H4 (cell line): ENCODE measurements around the gene CD164L2. TPM values are rescaled to one million over a fixed set of nuclear protein-coding genes. Genes with fewer than 3 reads are reported as not detected.

Source experiments
- DNase-seq: peaks from one replicate; pipeline ENCODE4 v3.0.0-alpha.2; 2015; ENCODE audit warnings: low spot score
- total RNA-seq: library from RNA; depleted of rRNA; stranded (reverse); fragments of >200 nt; shearing (Covaris generic); gene quantifications from 2 replicates; pipeline ENCODE4 v1.2.3, GENCODE V29; 2014

Gene CD164L2
- total RNA-seq, 1 experiment from 2014 or later = not detected

DNA sequence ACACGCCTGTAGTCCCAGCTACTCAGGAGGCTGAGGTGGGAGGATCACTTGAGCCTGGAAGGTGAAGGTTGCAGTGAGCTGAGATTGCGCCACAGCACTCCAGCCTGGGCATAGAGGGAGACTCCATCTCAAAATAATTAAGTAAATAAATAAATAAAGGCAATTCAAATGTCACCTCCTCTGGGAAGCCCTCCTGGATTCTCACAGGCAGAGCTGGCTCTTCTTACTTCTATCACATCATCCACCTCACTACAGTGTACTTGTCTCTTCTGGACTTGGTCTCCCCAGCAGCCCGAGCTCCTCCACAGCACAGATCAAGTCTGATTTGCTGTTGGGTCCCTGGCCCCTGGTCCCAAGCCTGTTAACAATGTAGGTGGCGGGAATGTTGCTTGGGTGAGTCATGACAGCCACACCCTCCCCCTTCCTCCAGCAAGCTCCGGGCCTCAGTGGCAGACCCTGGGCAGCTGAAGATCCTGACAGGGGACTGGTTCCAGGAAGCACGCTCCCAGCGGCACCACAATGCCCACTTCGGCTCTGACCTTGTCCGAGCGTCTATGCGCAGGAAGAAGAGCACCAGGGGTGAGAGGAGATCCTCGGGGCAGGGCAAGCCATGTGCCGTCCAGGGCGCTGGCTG is 36.0 kb downstream of the CD164L2 start:
- no peak for DNase-seq

DNA sequence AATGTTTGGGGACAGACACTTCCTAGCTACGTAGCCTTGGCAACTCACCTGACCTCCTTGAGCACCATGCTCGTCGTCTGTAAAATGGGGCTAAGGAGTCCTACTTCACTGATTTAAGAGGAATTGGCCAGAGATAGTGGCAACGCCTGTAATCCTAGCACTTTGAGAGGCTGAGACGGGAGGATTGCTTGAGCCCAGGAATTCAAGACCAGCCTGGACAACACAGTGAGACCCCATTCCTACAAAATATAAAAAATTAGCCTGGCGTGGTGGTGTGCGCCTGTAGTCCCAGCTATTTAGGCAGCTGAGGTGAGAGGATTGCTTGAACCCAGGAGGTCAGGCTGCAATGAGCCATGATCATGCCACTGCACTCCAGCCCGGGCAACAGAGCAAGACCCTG is 36.8 kb downstream of the CD164L2 start:
- no peak for DNase-seq

DNA sequence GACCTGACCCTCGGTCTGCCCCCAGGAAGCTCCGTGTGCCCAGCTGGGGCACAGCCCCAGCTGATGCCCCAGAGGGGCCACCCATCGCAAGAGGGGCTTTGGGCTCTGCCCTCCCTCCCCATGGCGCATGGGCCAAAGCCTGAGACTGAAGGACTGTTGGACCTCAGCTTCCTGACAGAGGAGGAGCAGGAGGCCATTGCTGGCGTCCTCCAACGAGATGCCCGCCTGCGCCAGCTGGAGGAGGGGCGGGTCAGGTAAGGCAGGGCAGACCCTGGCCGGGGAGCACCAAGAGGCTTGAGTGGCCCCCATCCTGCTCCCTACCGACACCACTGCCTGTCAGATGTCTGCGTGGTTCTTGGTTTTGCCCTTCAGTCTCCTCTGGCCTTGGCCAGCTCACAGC is 37.9 kb downstream of the CD164L2 start:
- DNase-seq = no peak

DNA sequence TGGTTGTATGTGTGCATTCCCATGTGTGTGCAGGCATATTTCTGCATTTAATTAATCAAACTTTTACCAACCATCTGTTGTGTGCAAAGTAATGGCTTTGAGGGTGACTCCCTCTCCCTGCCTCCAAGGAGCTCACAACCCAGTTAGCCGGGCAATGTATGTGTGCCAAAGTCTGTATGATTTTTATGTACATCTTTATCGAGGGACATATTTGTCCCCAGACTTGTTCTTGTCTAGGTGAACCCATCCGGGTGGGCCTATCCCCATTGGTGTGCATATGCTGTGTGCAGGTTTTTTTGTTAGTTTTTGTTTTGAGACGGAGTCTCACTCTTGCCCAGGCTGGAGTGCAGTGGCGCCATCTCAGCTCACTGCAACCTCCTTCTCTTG is 39.5 kb downstream of the CD164L2 start:
- no peak for DNase-seq

DNA sequence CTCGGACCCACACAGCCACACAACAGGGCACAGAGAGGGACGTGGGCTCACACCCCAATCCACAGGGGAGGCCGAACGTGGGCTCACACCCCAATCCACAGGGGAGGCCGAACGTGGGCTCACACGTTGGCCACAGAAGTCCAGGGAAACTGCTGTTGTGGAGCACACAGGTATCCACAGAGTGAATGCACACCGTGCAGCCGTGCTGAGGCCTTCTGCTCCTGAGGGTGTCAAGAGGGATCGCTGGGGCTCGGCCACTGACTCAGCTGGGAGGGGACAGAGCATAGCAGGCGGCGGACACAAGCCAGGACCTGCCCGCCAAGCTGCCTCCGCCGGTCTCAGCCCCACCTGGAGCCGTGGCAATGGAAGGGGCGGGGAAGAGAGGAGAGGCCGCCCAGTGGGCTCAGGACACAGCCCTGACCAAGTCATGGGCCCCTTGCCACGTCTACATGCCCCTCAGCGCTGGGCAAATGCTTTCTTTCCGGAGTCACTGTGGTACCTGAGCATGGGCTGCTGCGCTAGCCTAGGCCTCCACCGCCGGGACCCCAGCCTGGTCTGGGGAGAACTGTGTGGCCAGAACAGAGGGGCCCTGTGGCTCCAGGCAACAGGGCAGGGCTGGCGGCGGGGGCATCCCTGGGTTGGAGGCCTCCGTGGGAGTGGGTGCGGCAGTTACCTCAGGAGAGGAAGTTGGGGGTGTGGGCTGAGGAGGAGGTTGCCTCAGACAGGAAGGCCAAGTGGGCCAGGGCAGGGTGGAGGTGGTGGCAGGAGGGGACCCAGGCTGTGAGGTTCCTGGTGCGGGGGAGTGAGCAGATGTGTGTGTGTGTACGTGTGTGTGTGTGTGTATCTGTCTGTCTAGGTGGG is 40.1 kb downstream of the CD164L2 start:
- DNase-seq = no peak

DNA sequence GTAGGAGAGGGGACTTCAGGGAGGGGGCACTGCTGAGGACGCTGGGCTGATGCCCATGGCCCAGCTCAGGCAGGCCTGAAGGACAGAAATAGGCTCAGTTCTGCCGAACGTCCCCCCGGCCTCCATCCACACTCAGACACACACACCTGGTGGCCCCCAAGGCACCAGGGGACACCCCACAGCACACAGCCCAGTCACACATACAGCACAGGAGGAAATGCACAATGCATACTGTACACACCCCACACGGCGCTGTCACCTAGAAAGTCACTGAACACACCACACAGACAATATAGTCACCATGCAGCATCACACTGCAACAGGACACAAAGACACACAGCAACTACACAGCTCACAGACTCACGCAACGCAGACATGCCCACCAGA is 40.7 kb downstream of the CD164L2 start:
- DNase-seq = no peak

DNA sequence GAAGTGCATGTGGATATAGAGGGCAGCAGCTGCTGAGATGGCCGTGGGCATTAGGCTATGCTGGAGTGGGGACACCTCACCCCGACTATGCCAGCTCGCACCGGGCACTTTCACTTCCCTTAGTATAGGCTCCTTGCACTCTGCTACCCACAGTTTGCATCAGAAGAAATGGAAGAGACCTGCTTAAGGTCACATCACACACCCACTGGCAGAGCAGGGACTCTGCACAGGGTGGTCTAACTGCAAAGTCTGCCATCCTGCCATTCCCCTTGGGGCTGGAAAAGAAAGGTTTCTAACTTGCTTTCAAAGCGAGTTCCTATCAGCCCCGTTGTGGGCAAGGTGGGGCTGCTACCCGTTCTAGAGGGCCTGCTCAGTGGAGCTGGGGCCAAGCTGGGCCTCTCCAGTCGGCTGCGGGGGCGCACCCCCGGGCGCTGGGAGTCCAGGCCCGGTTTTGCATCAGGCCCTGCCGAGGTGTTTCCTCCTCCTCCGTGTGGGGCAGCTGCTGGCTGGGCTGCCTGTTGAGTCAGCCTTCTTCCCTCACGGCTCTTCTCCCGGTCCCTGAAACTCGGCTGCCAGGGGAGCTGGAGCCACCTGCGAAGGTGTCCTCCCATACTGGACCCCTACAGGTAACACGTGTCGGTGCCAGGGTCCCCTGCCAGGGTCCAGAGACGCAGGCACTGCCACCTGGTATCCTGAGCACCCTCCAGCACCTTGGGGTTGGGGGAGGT is 41.4 kb downstream of the CD164L2 start, which contains the start of gene SYTL1:
TSS of gene SYTL1 (plus strand) at position 498 of the 728 bp plus-strand sequence. CDS start 3,313 bp downstream, outside the sequence.
- DNase-seq = peak; percentile 63

DNA sequence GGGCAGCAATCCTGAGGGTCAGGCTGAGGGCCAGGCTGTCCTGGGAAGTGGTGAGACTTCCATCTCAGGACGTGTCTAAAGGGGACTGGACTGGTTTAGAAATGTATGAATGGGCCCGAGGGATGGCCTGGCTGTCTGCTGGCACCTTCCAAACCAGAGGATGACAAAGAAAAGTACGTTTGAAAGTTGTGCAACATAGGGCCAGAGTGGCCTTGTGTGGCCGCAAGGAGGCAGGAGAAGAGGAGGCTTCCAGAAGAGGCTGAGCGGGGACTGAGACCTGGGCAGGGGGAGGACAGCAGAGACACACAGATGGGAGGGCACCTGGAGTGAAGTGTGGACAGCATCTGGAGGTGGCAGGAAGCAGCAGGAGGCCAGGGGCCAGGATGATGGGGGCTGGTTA is 43.9 kb downstream of the CD164L2 start:
- DNase-seq = no peak

DNA sequence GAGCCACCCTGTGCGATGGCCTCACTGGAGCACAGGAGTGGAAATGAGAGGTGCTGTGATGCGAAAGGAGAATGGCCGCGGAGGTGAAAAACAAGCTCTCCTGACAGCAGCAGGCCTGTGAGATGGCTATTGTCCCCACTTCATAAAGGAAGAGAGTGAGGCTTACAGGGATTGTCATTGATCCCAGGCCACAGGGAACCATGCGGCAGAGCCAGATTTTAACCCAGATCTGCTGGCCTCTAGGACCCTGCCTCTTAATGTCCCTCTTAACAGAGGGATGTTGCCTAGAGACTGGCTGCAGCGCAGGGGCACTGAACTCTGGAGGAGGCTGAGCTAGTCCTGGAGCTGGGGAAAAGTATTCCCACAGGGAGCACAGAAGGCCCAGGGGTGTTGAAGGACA is 44.4 kb downstream of the CD164L2 start:
- no peak for DNase-seq

DNA sequence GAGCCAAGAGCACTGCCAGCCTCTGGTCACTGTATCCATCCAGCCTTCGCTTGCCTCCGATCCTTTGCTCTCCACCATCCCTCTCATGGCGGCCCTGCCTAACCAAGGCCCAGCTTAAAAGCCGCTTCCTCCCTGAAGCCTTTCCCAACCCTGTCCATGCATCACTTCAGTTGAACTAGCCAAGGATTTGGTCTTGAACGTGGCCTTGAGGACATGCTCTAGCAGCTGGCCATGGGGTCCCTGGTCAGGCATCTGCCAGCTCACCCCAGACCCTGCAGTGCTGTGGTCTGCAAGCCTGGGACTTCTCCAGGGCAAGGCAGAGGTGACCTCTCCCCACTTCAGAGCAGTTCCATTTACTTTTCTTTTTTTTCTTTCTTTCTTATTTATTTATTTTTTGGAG is 46.4 kb downstream of the CD164L2 start:
- DNase-seq = no peak

DNA sequence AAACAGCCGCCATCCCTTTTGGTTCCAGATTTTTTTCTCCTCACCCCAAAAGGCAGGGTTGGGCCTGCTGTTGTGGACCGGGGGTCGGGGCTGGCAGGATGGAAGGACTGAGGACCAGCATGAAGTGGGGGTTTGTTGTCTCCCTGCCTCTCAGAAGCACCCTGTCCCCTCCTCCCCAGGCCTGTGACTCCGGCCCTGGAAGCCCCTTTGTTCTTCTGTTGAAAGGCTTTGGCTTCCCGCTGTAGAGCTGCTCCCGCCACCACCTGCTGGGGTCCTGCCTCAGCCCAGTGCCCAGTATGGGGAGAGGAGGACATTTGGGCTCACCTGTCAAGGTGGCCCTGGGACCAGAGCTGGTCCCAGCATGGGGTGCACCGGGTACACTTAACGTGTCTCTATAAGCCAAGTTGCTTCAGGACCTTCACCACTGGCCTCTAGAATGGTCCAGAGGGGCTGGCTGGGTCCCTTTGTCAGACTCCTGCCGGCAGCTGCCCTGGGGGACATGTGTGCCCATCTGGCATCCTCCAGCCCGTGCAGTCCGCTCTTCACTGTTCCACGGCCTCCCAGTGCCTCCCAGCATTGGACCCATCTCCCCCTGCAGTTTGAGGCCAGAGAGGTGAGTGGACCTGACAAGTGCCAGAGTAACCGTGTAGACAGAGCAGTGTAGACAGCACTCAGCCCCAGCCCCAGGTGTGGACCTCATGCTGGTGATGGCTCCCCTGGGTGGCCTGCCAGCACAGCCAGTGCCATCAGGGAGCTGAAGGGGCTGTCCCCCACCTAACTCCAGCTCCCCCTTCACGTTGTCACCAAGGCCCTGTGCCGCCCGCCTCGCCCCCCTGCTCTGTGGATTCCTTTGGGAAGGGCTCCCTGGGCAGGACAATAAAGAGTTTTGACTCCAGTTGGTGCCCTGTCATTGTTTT is 47.4 kb downstream of the CD164L2 start:
- DNase-seq = no peak

DNA sequence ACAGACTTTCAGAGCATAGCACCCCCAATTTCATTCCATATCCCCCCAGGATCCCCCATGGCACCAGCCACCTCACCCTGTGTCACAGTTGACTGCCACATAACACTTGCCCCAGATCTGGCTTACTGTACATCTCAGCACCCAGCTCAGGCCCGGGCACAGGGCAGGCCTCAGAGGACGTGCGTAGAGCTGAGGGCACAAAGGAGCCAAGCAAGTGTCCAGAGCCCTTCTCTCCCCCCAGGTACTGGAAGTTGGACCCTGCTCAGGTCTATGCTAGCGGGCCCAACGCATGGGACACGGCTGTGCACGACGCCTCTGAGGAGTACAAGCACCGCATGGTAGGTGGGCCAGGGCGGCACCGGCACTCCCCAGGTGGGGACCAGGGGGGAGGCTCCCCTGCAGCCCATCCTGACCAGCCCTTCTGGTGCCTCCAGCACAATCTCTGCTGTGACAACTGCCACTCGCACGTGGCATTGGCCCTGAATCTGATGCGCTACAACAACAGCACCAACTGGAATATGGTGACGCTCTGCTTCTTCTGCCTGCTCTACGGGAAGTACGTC is 49.3 kb downstream of the CD164L2 start:
- no peak for DNase-seq

DNA sequence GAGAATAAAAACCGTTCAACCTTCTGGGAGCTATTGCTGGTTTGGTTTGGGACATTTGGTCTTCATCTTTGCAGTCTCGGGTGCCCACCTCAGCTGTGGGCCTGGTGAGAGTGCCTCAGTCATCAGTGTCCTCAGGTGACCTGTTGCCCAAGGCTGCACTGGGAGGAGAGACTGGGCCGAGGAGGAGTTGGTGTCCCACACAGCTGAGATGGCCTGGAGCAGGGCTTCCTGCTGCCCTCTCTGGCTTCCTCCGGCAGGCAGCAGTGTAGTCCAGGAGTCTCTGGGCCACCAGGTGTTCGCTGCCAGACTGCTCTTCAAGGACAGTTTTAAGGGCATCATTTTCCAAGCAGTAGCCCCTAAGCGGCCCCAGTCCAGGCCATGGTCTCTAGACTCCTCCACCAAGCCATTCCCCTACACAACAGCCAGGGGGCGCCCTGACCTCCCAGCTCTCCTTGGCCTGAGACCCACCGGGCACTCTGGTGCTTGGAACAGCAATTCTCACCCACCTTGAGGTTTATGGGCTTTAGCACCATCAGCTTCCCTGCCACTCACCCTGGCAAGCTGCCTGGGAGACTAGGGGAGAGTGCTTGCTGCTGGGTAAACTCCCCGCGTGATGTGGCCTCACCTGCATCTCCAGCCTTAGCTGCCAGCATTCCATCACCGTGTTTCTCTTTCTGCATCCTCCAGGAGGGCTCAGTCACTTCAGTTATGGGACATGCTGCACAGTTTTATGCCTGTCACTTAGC is 50.4 kb downstream of the CD164L2 start:
- DNase-seq = no peak

DNA sequence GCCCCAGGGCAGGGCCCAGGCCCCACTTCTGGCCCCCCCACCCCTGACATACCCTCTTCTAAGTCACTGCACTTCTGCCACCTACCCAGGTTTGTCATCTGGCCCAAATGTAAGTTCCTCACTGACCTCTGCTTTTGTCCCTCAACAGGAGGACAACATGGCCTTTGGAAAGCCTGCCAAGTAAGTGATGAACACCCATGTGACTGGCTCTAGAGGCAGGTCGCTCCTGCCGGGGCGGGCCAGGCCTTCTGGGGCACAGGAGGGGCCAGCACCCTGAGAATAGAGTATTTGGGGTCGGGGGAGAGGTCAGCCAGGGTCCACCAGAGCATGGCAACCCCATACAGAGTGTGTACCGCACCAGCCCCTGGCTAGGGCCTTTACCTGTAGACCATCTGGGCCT is 51.2 kb downstream of the CD164L2 start:
- DNase-seq = no peak

DNA sequence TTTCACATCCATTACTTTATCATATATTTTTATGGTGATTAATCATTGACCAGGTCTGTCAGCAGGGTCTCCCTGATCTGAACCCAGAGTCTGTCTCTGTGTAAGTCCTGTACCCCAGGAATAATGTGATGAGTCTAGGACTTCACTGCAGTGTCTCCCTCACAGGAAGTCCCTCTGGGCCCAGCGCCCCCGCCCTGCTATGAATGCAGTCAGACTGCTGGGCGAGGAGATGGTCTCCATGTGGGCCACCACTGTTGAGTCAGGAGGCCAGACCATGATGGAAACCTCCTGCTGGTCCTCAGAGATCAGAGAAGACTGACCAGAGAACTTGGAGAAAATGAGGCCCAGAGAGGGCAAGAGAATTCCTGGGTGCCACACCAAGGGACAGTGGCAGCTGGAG is 51.7 kb downstream of the CD164L2 start:
- no peak for DNase-seq

DNA sequence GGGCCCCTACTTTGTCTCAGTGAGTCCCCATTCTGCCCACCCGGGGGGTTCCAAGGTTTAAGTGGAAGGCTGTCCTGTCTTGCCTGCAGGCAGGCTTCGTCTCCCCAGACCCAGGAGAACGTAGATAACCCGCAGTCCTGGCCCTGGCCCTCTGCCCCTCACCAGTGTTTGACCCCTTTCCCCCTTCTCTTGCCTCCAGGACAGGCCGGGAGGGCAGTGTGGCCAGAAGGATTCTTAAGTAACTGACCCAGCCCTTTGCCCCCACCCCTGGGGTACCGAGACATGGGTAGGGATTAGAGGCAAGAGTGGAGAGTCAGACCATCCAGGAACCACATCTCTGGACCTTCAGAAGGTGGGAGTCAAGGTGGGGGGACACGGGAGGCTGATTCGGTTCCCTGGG is 52.3 kb downstream of the CD164L2 start:
- no peak for DNase-seq
